ENCODE data around the gene SPRY1. TPM values are rescaled to one million over a fixed set of nuclear protein-coding genes. Genes with fewer than 3 reads are reported as not detected.

The SPRY1 gene
- total RNA-seq, 1 experiment from 2014 or later = 4.8 TPM

GRCh38 chr4:123349421-123350190 is 47.0 kb upstream of the SPRY1 start:
- ATAC-seq = no peak
- no peak for DNase-seq (ENCODE audit: low read depth, low spot score)
- ChIA-PET POLR2A (no interaction called here), RAD21 (ENCODE audit: low non-redundant PET in 1 of 2, low total read pairs in 2 of 2, uncharacterized antibody in 2 of 2, unreplicated experiment in 2 of 2) (no interaction called here), CTCF (no interaction called here)
- H3K9me2 ChIP-seq (ENCODE audit: insufficient read depth) = no peaks in the 10 kb centered on the region
- no peak overlapping the region for H3K4me2 ChIP-seq (ENCODE audit: low read length)
- no peak overlapping the region for H3K27ac ChIP-seq (ENCODE audit: low read depth, low read length)
- H3K9me3 ChIP-seq (ENCODE audit: control insufficient read depth in 1 of 2, insufficient read depth in 1 of 2, low read depth in 1 of 2, low read length in 2 of 2) = no peaks in the 10 kb centered on the region
- H3K9ac ChIP-seq (ENCODE audit: low read length) = no peak overlapping the region
- no peaks in the 10 kb centered on the region for H3K27me3 ChIP-seq (ENCODE audit: insufficient read depth, low read length)
- H4K20me1 ChIP-seq (ENCODE audit: insufficient read depth) = no peaks in the 10 kb centered on the region
- BruUV-seq (replicated peaks) = no TSS peak
- no peak overlapping the region for H2AFZ ChIP-seq (ENCODE audit: low read depth, low read length, poor library complexity, severe bottlenecking)
- H3K79me2 ChIP-seq (ENCODE audit: insufficient read depth, low read length) = no peaks in the 10 kb centered on the region
- TF ChIP-seq ZNF274 (IDR thresholded peaks at IDR 0.05; ENCODE audit: low read depth, low read length) = no peak
- TF ChIP-seq TCF7L2 (IDR thresholded peaks at IDR 0.05; ENCODE audit: borderline replicate concordance, extremely low read depth, insufficient read depth, insufficient read length) = peak; percentile 35
- no peak for TF ChIP-seq ATF3 (IDR thresholded peaks at IDR 0.05)
- intact Hi-C loops (cut with micrococcal nuclease) = no loop called here
- H3K4me1 ChIP-seq (ENCODE audit: control insufficient read depth in 1 of 2, insufficient read depth in 2 of 2, low read length in 2 of 2) = no peaks in the 10 kb centered on the region
- H3K36me3 ChIP-seq (ENCODE audit: control insufficient read depth in 1 of 2, insufficient read depth in 2 of 2, low read length in 2 of 2) = no peaks in the 10 kb centered on the region
- no peak overlapping the region for H3K4me3 ChIP-seq (replicated peaks in 1 of 2; ENCODE audit: low read depth in 1 of 2, low read length in 2 of 2)

GRCh38 chr4:123350191-123350544 is 46.4 kb upstream of the SPRY1 start:
- Histone ChIP-seq H4K20me1 (ENCODE audit: insufficient read depth) (no peaks in the 10 kb centered on the region), H3K9ac (ENCODE audit: low read length) (no peak overlapping the region), H3K4me2 (ENCODE audit: low read length) (no peak overlapping the region), H3K27me3 (ENCODE audit: insufficient read depth, low read length) (no peaks in the 10 kb centered on the region), H2AFZ (ENCODE audit: low read depth, low read length, poor library complexity, severe bottlenecking) (peak overlapping the region; percentile 3), H3K4me3 (replicated peaks in 1 of 2; ENCODE audit: low read depth in 1 of 2, low read length in 2 of 2) (no peak overlapping the region), H3K9me2 (ENCODE audit: insufficient read depth) (no peaks in the 10 kb centered on the region), H3K27ac (ENCODE audit: low read depth, low read length) (no peak overlapping the region), H3K4me1 (ENCODE audit: control insufficient read depth in 1 of 2, insufficient read depth in 2 of 2, low read length in 2 of 2) (no peaks in the 10 kb centered on the region), H3K36me3 (ENCODE audit: control insufficient read depth in 1 of 2, insufficient read depth in 2 of 2, low read length in 2 of 2) (no peaks in the 10 kb centered on the region), H3K9me3 (ENCODE audit: control insufficient read depth in 1 of 2, insufficient read depth in 1 of 2, low read depth in 1 of 2, low read length in 2 of 2) (no peaks in the 10 kb centered on the region), H3K79me2 (ENCODE audit: insufficient read depth, low read length) (no peaks in the 10 kb centered on the region)
- CTCF ChIA-PET = no interaction called here
- TF ChIP-seq ELF1 (IDR thresholded peaks at IDR 0.05; ENCODE audit: borderline replicate concordance, low read depth) (no peak), RAD21 (IDR thresholded peaks at IDR 0.05; ENCODE audit: low read depth) (peak; percentile 53), CTCF (IDR thresholded peaks at IDR 0.05 in 2 of 3, conservative IDR thresholded peaks at IDR 0.05 in 1 of 3; ENCODE audit: borderline replicate concordance in 1 of 3, insufficient read depth in 1 of 3, low read depth in 2 of 3, low read length in 2 of 3) (peak in 1 of 3 experiments; percentile 23; a peak in 1 of 6 replicates)
- POLR2A ChIA-PET = no interaction called here
- RAD21 ChIA-PET (ENCODE audit: low non-redundant PET in 1 of 2, low total read pairs in 2 of 2, uncharacterized antibody in 2 of 2, unreplicated experiment in 2 of 2) = no interaction called here
- intact Hi-C loops (cut with micrococcal nuclease) = no loop called here
- BruUV-seq (replicated peaks) = no TSS peak
- peak; percentile 16 for DNase-seq (ENCODE audit: low read depth, low spot score)
- ATAC-seq = peak; percentile 49; the same call in 1 of the 2 replicates
